Heart left ventricle (tissue), 16 donors: ENCODE results near the gene OR51B6. TPM values are rescaled to one million over a fixed set of nuclear protein-coding genes. Genes with fewer than 3 reads are reported as not detected.

Experiments used
- ATAC-seq, 4 donors: fragments of 200-7000 bp; cut with Tn5 transposase; one replicate each; pipeline ENCODE4 v1.9.1; 2020 to 2022; ENCODE audit warnings: moderate library complexity in 4 of 4, mild to moderate bottlenecking in 3 of 4, moderate number of reproducible peaks in 1 of 4
- DNase-seq, 5 donors: peaks; one replicate each; pipeline ENCODE4 v3.0.0-alpha.2; 2020
- H3K27ac ChIP-seq, 12 donors: fragments of 200-600 bp; sonication (generic) in 4 of 12; one replicate each; pipeline versions ENCODE4 v1.5.0 to v1.8.0; 2016 to 2022; ENCODE audit warnings: mild to moderate bottlenecking in 2 of 12
- H3K27me3 ChIP-seq, 9 donors: fragments of 200-600 bp; sonication (generic) in 2 of 9; one replicate each; pipeline versions ENCODE4 v1.5.1 to v1.8.0; 2016 to 2022; ENCODE audit warnings: mild to moderate bottlenecking in 3 of 9
- H3K36me3 ChIP-seq, 9 donors: fragments of 200-600 bp; sonication (generic) in 2 of 9; one replicate each; pipeline versions ENCODE4 v1.5.0 to v1.8.0; 2018 to 2022; ENCODE audit warnings: mild to moderate bottlenecking in 2 of 9
- H3K4me1 ChIP-seq, 12 donors: fragments of 200-600 bp; sonication (generic) in 4 of 12; one replicate each; pipeline versions ENCODE4 v1.5.0 to v1.8.0; 2016 to 2022; ENCODE audit warnings: mild to moderate bottlenecking in 3 of 12
- H3K4me3 ChIP-seq, 12 donors: fragments of 200-600 bp; sonication (generic) in 4 of 12; one replicate each; pipeline versions ENCODE4 v1.5.0 to v1.8.0; 2017 to 2022; ENCODE audit warnings: mild to moderate bottlenecking in 9 of 12, moderate library complexity in 4 of 12
- H3K9me3 ChIP-seq, 12 donors: fragments of 200-600 bp; sonication (generic) in 4 of 12; one replicate each; pipeline versions ENCODE4 v1.5.0 to v1.8.0; 2016 to 2022; ENCODE audit warnings: mild to moderate bottlenecking in 1 of 12
- CTCF ChIP-seq, 12 donors: fragments of 200-600 bp; sonication (generic) in 4 of 12; IDR thresholded peaks; one replicate each; pipeline versions ENCODE4 v1.5.0 to v1.8.0; 2018 to 2022; ENCODE audit warnings: antibody characterized with exemption in 12 of 12, mild to moderate bottlenecking in 5 of 12
- POLR2A ChIP-seq, 2 donors: fragments of 450-650 bp; IDR thresholded peaks; one replicate each; pipeline ENCODE4 v1.6.1; 2017; ENCODE audit warnings: antibody characterized with exemption in 2 of 2, mild to moderate bottlenecking in 2 of 2, moderate library complexity in 2 of 2
- WGBS, 4 donors: extraction: QIAGEN DNeasy Blood & Tissue Kit in 2 of 4; methylation state at CpG; one replicate each; pipeline versions ENCODE4 v1.1.5 to v1.1.7; 2013 to 2018; 5-methylcytosine and 5-hydroxymethylcytosine counted together
- intact Hi-C, 10 donors: fragments of 100-400 bp; cut with DNase I; formaldehyde crosslinking; loops; one replicate each; pipeline versions ENCODE4 v1.11.1 to v1.14.2; 2022
- polyA plus RNA-seq, 2 donors: library from polyadenylated mRNA; stranded (reverse); fragments of 200-250 nt; gene quantifications; one replicate each; pipeline ENCODE4 v1.2.3, GENCODE V29; 2013
- total RNA-seq, 9 donors: library from RNA; depleted of rRNA in 2 of 9; stranded (reverse); fragments of >200 nt in 2 of 9; fragmentation: NEBNext Ultra II Directional in 3 of 9; extraction: Animal tissue kit (Norgen Biotek cat#: 25700) in 3 of 9; gene quantifications; one replicate each; pipeline versions ENCODE4 v1.1.0 to v1.2.4, GENCODE V29; 2016 to 2023
- donor health status: ischemic (EF 13 %, LVEDD 7.1; RV severe dilation, severe dysfunction).
- donor health status: healthy with polysubstance abuse.
- donor health status: DM: no; HTN: yes; CAD: no.
- donor health status: DM: no; HTN: no; CAD: no.
- donor health status: ischemic (EF 25% LVEDD 6.9; RV normal size, moderate dysfunction).
- donor health status: ischemic (EF 25% LVEDD 5.7; RV mildly dilated, moderate dysfunction).
- donor health status: healthy.
- donor health status: DM: yes; HTN: yes; CAD: no.
- donor health status: ischemic (EF 35%, LVEDD 5.7; RV mildly dilated, moderate dysfunction).
- donor health status: nonischemic (EF 11% LVEDD 7.7; RV severe dilation, severe dysfunction).
- donor health status: DM: yes; HTN: yes; CAD: no.
- donor health status: PGD.
- donor health status: ischemic (EF 29% LVEDD 5.4; RV normal size, mild dysfunction).
- donor health status: nonischemic (EF 23%, LVEDD 6.1; RV moderate dilation, normal function).

Gene OR51B6
- total and polyA plus RNA-seq, 11 donors, result not detected

- intact Hi-C loops, result no loop called here
Observed at GRCh38 chr11:5366856-5367255, 15.5 kb downstream of the OR51B6 start.

GRCh38 chr11:5367448-5368074 lies 16.3 kb downstream of the OR51B6 start:
- peak in 1 of 5 donors; percentile 7 for DNase-seq
- Histone ChIP-seq H3K27me3 (no peaks in the 10 kb centered on the region), H3K36me3 (no peaks in the 10 kb centered on the region), H3K4me1 (peaks cover 0 to 14% (median 0%) of the 10 kb centered on the region in 12 donors), H3K9me3 (peaks cover 0 to under 1% (median 0%) of the 10 kb centered on the region in 12 donors), H3K27ac (no peak overlapping the region), H3K4me3 (no peak overlapping the region)
- TF ChIP-seq POLR2A (IDR thresholded peaks at IDR 0.05) (no peak), CTCF (IDR thresholded peaks at IDR 0.05) (no peak)
- WGBS, 4 donors, result 29 to 58% (median 41%) methylated on average over 2 of the region's 2 CpGs
- intact Hi-C loops, result no loop called here
- ATAC-seq, result peak; percentile 29 to 68 (median 39)

More at GRCh38 chr11:5366856-5367255, 15.5 kb downstream of the OR51B6 start:
- ATAC-seq (no peak), DNase-seq (no peak)
- H3K27ac ChIP-seq, result no peak overlapping the region
- H3K4me3 ChIP-seq, result no peak overlapping the region
- 0 to 68% (median 47%) methylated on average over 1 of the region's 1 CpG for WGBS, 4 donors
- no peaks in the 10 kb centered on the region for H3K9me3 ChIP-seq
- no peaks in the 10 kb centered on the region for H3K36me3 ChIP-seq
- H3K27me3 ChIP-seq, result no peaks in the 10 kb centered on the region
- peaks cover 0 to 14% (median 0%) of the 10 kb centered on the region in 12 donors for H3K4me1 ChIP-seq
- TF ChIP-seq CTCF (IDR thresholded peaks at IDR 0.05) (no peak), POLR2A (IDR thresholded peaks at IDR 0.05) (no peak)

- no peak for DNase-seq
- WGBS, 4 donors, result 51 to 66% (median 60%) methylated on average over 3 of the region's 3 CpGs
Observed at GRCh38 chr11:5368502-5369043, 17.3 kb downstream of the OR51B6 start.

More at GRCh38 chr11:5368502-5369043, 17.3 kb downstream of the OR51B6 start:
- ATAC-seq, result no peak
- Histone ChIP-seq H3K9me3 (peaks cover 0 to 8% (median 0%) of the 10 kb centered on the region in 12 donors), H3K27ac (no peak overlapping the region), H3K4me3 (no peak overlapping the region), H3K4me1 (peaks cover 0 to 14% (median 0%) of the 10 kb centered on the region in 12 donors), H3K27me3 (no peaks in the 10 kb centered on the region), H3K36me3 (no peaks in the 10 kb centered on the region)
- no peak for TF ChIP-seq POLR2A (IDR thresholded peaks at IDR 0.05)
- no peak for TF ChIP-seq CTCF (IDR thresholded peaks at IDR 0.05)
- intact Hi-C loops, result no loop called here
